Measurements from ENCODE around the gene FLT4.

FLT4 gene

GRCh38 chr5:180641566-180641900 lies 7.9 kb downstream of the FLT4 start:
- peaks cover 7% of the 10 kb centered on the region for H3K27me3 Mint-ChIP-seq
- no peaks in the 10 kb centered on the region for H3K4me1 Mint-ChIP-seq (ENCODE audit: low read depth)
- H3K27ac Mint-ChIP-seq, result no peak overlapping the region
- DNase-seq, result no peak
- H3K4me3 Mint-ChIP-seq, result no peak overlapping the region
- H3K9me3 Mint-ChIP-seq, result no peaks in the 10 kb centered on the region
- H3K36me3 Mint-ChIP-seq (ENCODE audit: low read depth), result no peaks in the 10 kb centered on the region

GRCh38 chr5:180640861-180641565 lies 8.4 kb downstream of the FLT4 start:
- no peak overlapping the region for H3K4me3 Mint-ChIP-seq
- H3K4me1 Mint-ChIP-seq (ENCODE audit: low read depth), result no peaks in the 10 kb centered on the region
- H3K27me3 Mint-ChIP-seq, result peaks cover 2% of the 10 kb centered on the region
- no peaks in the 10 kb centered on the region for H3K9me3 Mint-ChIP-seq
- H3K36me3 Mint-ChIP-seq (ENCODE audit: low read depth), result no peaks in the 10 kb centered on the region
- peak; percentile 13 for DNase-seq
- no peak overlapping the region for H3K27ac Mint-ChIP-seq

GRCh38 chr5:180640611-180640860 lies 8.9 kb downstream of the FLT4 start:
- Mint-ChIP-seq H3K9me3 (no peaks in the 10 kb centered on the region), H3K4me3 (no peak overlapping the region), H3K27me3 (no peaks in the 10 kb centered on the region), H3K36me3 (ENCODE audit: low read depth) (no peaks in the 10 kb centered on the region), H3K4me1 (ENCODE audit: low read depth) (no peaks in the 10 kb centered on the region), H3K27ac (no peak overlapping the region)
- DNase-seq, result no peak

GRCh38 chr5:180639741-180640610 lies 9.4 kb downstream of the FLT4 start:
- Mint-ChIP-seq H3K4me3 (no peak overlapping the region), H3K36me3 (ENCODE audit: low read depth) (no peaks in the 10 kb centered on the region), H3K9me3 (no peaks in the 10 kb centered on the region), H3K27me3 (no peaks in the 10 kb centered on the region), H3K27ac (no peak overlapping the region), H3K4me1 (ENCODE audit: low read depth) (no peaks in the 10 kb centered on the region)
- DNase-seq, result no peak

DNA sequence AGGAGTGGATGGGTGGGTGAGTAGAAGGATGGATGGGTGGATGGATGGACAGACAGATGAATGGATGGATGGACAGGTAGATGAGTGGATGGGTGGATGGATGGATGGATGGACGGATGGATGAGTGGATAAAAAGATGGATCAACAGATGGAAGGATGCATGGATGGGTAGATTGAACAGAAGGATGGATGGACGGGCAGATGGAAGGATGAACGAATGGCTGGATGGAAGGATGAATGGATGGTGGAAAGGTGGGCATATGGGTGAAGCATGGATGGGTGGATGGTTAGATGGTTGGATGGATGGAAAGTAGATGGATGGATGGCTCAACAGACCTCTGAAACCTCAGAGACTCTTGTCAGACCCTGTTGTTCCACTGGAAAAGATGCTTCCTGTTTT lies 10.1 kb downstream of the FLT4 start:
- H3K27ac Mint-ChIP-seq, result no peak overlapping the region
- no peaks in the 10 kb centered on the region for H3K36me3 Mint-ChIP-seq (ENCODE audit: low read depth)
- no peak for DNase-seq
- no peaks in the 10 kb centered on the region for H3K9me3 Mint-ChIP-seq
- H3K27me3 Mint-ChIP-seq, result no peaks in the 10 kb centered on the region
- no peaks in the 10 kb centered on the region for H3K4me1 Mint-ChIP-seq (ENCODE audit: low read depth)
- no peak overlapping the region for H3K4me3 Mint-ChIP-seq

DNA sequence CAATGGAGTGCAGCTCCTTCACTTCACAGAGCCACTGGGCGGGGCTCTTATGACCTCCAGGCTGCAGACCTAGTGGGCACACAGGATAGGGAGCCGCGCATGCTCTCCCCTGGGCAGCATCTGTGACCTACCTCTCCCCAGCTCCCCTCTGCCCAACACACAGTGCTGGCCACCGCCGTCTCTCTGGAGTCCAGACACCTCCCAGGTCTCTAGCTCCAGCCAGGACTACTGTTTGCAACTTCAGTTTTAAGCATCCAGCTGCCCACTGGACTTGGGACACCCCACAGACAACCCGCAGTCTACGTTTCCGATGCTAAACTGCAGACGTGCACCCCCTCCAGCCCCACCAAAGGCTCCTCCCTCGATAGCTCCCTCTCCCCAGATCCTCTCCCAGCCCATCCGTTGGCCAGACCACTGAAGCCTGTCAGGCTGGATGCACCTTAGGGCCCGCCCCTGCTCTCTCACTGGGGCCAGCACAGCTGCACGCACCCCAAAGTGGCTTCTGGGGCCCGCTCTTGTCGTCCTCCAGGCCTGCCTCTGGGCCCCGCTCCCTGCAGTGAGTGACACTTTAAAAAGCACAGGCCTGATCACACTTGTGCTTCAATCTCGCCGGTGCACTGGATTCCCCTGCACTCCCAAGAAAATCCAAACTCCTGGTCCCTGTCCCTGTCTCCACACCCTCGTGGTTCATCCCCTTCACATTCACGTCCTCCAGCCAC lies 11.3 kb downstream of the FLT4 start:
- Mint-ChIP-seq H3K4me1 (ENCODE audit: low read depth) (no peaks in the 10 kb centered on the region), H3K36me3 (ENCODE audit: low read depth) (no peaks in the 10 kb centered on the region), H3K27ac (no peak overlapping the region), H3K9me3 (no peaks in the 10 kb centered on the region), H3K27me3 (no peaks in the 10 kb centered on the region), H3K4me3 (no peak overlapping the region)
- no peak for DNase-seq

DNA sequence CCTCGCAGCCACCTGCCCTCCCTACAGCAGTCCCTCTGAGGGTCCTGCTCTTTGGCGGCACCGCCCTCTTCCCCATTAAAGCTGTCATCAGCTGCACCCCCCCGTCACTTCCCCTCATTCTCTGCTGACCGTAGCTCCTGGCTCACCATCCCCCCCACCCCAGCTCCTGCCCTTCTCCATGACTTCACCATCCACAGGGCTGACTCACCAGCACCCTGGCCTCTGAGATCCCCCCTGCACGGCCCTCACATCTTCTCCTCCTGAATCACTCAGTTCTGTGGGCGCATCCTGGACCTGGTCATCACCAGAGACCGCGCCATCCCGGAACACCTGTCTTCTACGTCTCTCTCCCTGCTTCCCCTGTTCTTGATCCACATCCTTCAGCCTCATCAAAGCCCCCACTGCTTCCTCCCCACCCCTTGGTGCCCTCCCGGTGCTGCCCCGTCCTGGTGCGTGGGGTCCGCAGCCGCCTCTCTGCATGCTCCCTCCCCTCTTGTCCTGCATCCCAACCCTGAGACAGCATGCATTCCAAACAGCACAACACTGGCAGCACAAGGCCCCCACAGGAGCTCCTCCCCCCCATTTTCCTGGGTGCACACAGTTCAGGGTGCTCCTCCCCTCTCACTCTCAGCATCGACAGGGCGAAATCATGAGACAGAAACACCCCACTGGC lies 12.9 kb downstream of the FLT4 start:
- H3K36me3 Mint-ChIP-seq (ENCODE audit: low read depth), result no peaks in the 10 kb centered on the region
- no peaks in the 10 kb centered on the region for H3K4me1 Mint-ChIP-seq (ENCODE audit: low read depth)
- H3K27ac Mint-ChIP-seq, result no peak overlapping the region
- no peak for DNase-seq
- H3K27me3 Mint-ChIP-seq, result no peaks in the 10 kb centered on the region
- no peak overlapping the region for H3K4me3 Mint-ChIP-seq
- no peaks in the 10 kb centered on the region for H3K9me3 Mint-ChIP-seq

GRCh38 chr5:180636016-180636402 lies 13.4 kb downstream of the FLT4 start:
- no peak overlapping the region for H3K4me3 Mint-ChIP-seq
- no peaks in the 10 kb centered on the region for H3K27me3 Mint-ChIP-seq
- H3K36me3 Mint-ChIP-seq (ENCODE audit: low read depth), result no peaks in the 10 kb centered on the region
- no peaks in the 10 kb centered on the region for H3K4me1 Mint-ChIP-seq (ENCODE audit: low read depth)
- DNase-seq, result no peak
- no peaks in the 10 kb centered on the region for H3K9me3 Mint-ChIP-seq
- H3K27ac Mint-ChIP-seq, result no peak overlapping the region

DNA sequence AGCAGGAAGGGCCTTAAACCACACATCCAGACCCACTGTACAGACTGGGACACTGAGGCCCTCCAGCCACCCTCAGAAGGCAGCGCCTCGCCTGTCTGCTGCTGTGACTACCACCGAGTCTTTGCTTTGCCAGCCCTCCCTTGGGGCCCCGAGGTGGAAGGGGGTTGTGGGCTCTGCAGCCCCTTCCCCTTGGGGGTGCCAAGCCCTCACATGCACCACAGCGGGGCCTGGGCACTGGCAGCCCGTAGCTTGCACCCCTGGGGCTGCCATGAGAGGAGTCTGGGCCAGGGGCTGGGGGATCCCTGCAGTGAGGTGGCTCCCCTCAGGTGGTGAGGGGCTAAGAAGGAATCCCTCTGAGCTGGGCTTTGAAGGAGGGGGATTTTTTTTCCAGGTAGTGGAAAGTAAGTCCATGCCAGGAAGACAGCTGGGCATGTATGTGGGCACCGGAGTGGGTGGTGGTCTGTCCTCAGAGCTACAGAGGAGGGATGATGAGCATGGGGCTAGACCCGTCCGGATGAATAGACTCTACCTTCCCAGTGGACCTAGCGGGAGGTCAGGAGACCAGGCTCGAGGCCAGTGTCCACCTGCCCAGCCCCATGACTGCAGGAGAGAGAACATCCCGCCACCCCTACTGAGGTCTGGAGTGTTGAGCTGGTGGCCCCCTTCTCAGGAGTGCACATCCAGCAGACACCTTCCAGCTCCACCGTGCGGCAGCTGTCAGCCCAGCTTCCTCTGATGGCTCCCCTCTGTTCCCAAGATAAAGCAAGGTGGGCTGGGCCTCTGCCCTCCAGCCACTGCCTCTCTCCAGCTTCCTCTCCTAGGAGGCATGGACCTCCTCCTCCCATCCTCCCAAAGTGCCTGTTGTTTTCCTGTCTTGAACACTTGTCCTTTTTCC lies 15.9 kb downstream of the FLT4 start:
- Mint-ChIP-seq H3K9me3 (no peaks in the 10 kb centered on the region), H3K4me3 (no peak overlapping the region), H3K27me3 (no peaks in the 10 kb centered on the region), H3K27ac (no peak overlapping the region), H3K4me1 (ENCODE audit: low read depth) (no peaks in the 10 kb centered on the region), H3K36me3 (ENCODE audit: low read depth) (no peaks in the 10 kb centered on the region)
- DNase-seq, result no peak

DNA sequence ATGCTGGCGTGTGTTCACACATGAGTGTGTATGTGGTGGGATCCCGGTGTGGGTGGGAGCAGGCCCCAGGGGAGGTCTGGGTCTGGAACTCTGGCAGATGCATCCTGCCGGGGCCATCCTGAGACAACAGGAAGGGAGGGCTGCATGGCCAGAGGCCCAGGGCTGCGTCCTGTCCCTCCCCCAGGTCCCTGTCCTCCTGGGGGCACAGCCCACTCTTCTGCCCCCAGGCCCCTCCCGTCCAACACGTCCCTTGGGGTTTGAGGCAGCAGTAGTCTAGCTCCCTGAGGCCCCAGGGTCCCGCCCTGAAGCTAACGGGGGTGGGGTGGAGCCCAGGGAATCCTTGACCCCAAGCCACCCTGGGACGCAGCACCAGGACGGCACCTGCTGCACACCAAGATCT lies 16.6 kb downstream of the FLT4 start:
- Mint-ChIP-seq H3K4me1 (ENCODE audit: low read depth) (no peaks in the 10 kb centered on the region), H3K4me3 (no peak overlapping the region), H3K27me3 (no peaks in the 10 kb centered on the region), H3K27ac (no peak overlapping the region), H3K9me3 (no peaks in the 10 kb centered on the region), H3K36me3 (ENCODE audit: low read depth) (no peaks in the 10 kb centered on the region)
- no peak for DNase-seq

DNA sequence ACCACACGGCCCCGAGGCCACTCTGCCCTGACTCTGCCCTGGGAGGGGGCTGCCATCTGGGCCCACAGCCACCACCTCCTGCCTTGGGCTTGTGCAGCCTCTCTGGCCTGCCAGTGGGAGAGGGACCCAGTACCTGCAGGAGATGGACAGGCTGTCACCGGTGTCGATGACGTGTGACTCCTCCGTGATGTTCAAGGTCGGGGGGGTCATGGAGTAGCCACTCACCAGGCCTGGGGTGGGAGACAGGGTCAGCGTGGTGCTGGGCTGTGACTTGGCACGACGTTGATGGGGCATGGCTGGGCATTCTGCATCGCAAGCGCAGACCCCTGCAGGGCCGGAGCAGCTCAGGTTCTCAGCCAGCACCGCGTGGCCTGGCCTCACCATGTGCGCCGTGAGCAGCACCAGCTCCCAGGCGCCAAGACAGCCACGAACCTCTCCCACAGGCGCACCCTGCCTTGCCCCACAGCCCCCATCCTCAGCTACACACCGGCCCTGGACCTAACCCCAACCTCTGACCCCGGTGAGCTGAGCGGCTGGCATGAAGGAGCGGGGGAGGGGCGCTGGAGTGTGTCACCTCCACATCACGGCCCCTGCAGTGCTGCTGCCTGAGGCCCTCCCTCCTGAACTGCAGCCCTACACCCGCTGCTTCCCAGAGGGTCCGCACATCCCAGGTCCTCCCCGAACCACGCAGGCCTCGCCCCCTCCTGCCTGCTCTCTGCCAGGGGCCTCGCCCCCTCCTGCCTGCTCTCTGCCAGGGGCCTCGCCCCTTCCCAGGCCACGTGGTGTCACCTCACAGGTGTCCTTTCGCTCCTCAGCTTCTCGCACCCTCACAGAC lies 17.6 kb downstream of the FLT4 start:
- H3K36me3 Mint-ChIP-seq (ENCODE audit: low read depth), result no peaks in the 10 kb centered on the region
- no peaks in the 10 kb centered on the region for H3K9me3 Mint-ChIP-seq

GRCh38 chr5:180630426-180630825 lies 19.0 kb downstream of the FLT4 start:
- H3K36me3 Mint-ChIP-seq (ENCODE audit: low read depth), result no peaks in the 10 kb centered on the region
- no peak for DNase-seq
- H3K27ac Mint-ChIP-seq, result no peak overlapping the region
- H3K27me3 Mint-ChIP-seq, result no peaks in the 10 kb centered on the region
- H3K4me3 Mint-ChIP-seq, result no peak overlapping the region
- no peaks in the 10 kb centered on the region for H3K4me1 Mint-ChIP-seq (ENCODE audit: low read depth)
- H3K9me3 Mint-ChIP-seq, result no peaks in the 10 kb centered on the region

More for the DNA sequence above, 17.6 kb downstream of the FLT4 start:
- Mint-ChIP-seq H3K27ac (no peak overlapping the region), H3K27me3 (no peaks in the 10 kb centered on the region), H3K4me3 (no peak overlapping the region), H3K4me1 (ENCODE audit: low read depth) (no peaks in the 10 kb centered on the region)
- DNase-seq, result no peak

DNA sequence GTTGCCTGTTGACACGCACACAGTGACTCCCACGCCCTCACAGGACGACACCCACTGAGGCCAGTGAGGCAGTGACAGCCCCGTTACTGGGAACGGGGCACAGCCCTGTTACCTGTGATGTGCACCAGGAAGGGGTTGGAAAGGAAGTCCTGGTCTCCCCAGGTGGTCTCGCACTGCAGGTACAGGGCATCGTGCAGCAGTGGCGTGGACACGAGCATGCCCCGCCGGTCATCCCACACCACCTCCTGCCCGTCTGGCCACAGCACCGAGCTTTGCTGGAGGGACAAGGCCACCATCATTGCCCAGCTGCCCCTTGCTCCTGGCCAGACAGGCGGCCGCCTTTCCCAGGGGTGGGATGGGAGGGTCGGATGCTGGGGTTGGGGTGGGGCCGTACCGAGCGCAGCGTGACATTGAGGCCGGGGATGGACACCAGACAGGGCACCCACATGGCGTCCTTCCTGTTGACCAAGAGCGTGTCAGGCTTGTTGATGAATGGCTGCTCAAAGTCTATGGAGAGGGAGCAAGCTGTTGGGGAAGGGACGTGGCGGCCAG lies 19.5 kb downstream of the FLT4 start:
- no peak for DNase-seq
- no peaks in the 10 kb centered on the region for H3K4me1 Mint-ChIP-seq (ENCODE audit: low read depth)
- no peak overlapping the region for H3K27ac Mint-ChIP-seq
- no peak overlapping the region for H3K4me3 Mint-ChIP-seq
- H3K27me3 Mint-ChIP-seq, result no peaks in the 10 kb centered on the region
- H3K9me3 Mint-ChIP-seq, result no peaks in the 10 kb centered on the region
- no peaks in the 10 kb centered on the region for H3K36me3 Mint-ChIP-seq (ENCODE audit: low read depth)

All from activated T-cell treated with anti-CD3 and anti-CD28 coated beads, Interleukin-2, amount 50 U/mL, for 24 hours (primary cell).